DMS 273 (cell line): ENCODE measurements around the gene ARHGDIG.

Experiments used
- DNase-seq: peaks from one replicate; lab custom pipeline; 2025; ENCODE audit not compliant: unreplicated experiment; lab: John Stamatoyannopoulos, UW

The ARHGDIG gene

DNA sequence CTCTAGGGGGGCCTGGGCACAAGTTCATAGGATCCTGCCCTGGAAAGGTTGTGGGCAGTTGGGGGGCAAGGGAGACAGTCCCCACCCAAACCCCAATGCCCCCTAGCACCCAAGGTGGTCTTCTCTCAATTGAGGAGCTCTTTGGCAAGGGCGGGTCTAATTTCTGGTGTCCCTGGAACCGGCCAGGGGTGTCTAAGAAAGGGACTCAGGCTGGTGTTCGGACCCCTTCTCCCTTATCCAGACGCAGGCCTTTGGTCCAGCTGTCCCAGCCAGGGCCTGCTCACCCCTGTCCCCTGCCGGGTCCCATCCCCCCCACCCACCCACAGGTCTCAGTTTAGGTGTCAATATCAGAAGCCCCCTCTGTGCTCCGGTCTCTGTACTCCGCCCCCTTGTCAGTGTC lies 860 bp upstream of the ARHGDIG start:
- no peak for DNase-seq

DNA sequence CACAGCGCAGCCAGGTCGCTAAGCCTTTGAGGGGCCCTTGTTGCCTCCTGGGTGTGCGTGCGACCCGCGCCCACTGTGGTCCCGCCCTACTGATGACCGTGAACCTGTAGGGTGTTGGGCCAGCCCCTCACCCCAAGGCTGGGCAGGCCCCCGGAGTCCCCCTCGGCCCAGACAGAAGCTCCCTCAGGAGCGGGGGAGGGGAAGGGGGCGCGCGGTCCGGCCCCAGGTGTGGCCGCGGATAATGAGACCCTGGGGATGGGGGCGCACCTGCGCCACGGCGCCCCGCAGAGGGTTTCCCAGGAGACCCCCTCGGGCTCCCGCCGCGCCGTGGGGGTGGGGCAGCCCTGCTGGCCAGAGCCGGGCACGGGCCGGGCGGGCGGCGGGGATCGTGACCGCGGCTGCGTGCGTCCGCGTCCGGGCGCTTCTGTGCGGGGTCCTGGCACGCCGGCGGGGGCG lies 358 bp upstream of the ARHGDIG start:
- DNase-seq, result no peak

DNA sequence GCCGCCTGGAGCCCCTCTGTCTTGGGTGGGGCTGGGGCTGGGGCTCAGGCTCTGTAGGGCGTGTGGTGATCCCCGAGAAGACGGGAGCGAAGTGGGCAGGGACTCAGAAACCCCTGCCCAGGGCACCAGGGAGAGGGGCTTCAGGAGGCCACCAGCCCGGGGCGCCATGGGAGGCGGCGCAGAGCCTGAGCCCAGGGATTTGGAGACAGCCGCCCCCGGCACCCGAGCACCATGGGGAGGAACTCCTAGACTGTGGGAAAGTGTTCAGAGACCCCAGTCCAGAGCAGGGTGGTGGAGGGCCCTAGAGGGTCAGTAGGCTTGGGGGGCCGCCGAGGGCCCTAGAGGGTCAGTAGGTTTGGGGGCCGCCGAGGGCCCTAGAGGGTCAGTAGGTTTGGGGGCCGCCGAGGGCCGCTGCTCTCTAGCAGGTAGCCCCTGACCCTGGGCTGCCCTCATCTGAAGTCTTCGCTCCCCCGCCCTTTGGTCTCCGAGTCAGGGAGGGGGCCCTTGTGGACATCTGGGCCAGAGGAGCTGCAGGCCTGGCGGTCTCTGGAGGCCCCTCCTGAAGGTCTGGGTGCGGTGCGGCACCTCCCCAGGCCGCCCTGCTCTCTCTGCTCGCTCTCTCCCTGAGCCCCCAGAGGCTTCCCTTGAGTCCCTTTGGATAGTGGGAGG lies 734 bp downstream of the ARHGDIG start:
- DNase-seq, result no peak

DNA sequence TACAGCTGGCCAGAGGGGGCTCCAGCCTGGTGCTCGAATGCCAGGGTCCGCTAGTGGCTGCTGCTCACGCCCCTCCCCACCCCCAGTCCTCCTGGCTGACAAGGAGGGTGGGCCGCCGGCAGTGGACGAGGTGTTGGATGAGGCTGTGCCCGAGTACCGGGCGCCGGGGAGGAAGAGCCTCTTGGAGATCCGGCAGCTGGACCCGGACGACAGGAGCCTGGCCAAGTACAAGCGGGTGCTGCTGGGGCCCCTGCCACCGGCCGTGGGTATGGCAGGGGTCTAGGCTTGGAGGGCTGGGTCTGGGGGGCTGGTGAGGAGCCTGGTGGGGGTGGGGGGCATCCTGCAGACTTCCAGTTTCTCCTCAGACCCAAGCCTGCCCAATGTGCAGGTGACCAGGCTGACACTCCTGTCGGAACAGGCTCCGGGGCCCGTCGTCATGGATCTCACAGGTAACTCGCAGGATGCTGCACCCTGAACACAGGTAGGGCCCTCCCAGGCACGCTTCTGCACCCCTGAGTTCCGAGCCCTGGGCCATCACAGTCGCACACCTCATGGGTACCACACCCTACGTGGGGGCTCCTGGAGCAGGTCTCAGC lies 1.4 kb downstream of the ARHGDIG start:
- no peak for DNase-seq

- DNase-seq, result no peak
Observed at GRCh38 chr16:282491-282890, 2.1 kb downstream of the ARHGDIG start.

- DNase-seq, result peak; percentile 50
Observed at GRCh38 chr16:283033-283805, 2.8 kb downstream of the ARHGDIG start, which contains the start of gene PDIA2. TSS of gene PDIA2 (plus strand) at chr16:283164. CDS start at chr16:283170, 6 bp downstream.

DNA sequence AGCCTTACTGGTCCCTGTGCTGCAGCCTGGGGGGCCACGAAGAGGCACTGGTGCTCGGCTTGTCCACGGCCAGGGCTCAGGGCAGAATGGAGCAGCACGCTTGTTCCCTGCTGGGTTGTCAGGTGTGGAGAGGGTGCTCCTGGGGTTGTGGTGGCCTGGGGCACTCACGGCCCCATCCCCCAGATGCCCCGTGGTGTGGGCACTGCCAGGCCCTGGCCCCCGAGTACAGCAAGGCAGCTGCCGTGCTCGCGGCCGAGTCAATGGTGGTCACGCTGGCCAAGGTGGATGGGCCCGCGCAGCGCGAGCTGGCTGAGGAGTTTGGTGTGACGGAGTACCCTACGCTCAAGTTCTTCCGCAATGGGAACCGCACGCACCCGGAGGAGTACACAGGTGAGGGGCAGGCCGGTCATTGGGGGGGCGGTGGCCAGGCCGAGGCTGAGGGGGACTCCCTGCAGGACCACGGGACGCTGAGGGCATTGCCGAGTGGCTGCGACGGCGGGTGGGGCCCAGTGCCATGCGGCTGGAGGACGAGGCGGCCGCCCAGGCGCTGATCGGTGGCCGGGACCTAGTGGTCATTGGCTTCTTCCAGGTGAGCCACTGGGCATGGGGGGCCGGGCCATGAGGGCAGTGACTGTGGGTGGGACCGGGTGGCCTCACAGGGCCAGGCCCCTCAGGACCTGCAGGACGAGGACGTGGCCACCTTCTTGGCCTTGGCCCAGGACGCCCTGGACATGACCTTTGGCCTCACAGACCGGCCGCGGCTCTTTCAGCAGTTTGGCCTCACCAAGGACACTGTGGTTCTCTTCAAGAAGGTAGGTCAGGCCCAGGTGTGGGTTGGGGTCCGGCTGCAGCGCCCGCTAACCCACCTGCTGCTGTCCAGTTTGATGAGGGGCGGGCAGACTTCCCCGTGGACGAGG lies 4.1 kb downstream of the ARHGDIG start:
- no peak for DNase-seq

- DNase-seq, result no peak
Observed at GRCh38 chr16:285146-286055, 5.0 kb downstream of the ARHGDIG start.

- DNase-seq, result no peak
Observed at GRCh38 chr16:286491-287297, 6.3 kb downstream of the ARHGDIG start.

GRCh38 chr16:287298-287811 lies 7.0 kb downstream of the ARHGDIG start:
- DNase-seq, result peak; percentile 46

DNA sequence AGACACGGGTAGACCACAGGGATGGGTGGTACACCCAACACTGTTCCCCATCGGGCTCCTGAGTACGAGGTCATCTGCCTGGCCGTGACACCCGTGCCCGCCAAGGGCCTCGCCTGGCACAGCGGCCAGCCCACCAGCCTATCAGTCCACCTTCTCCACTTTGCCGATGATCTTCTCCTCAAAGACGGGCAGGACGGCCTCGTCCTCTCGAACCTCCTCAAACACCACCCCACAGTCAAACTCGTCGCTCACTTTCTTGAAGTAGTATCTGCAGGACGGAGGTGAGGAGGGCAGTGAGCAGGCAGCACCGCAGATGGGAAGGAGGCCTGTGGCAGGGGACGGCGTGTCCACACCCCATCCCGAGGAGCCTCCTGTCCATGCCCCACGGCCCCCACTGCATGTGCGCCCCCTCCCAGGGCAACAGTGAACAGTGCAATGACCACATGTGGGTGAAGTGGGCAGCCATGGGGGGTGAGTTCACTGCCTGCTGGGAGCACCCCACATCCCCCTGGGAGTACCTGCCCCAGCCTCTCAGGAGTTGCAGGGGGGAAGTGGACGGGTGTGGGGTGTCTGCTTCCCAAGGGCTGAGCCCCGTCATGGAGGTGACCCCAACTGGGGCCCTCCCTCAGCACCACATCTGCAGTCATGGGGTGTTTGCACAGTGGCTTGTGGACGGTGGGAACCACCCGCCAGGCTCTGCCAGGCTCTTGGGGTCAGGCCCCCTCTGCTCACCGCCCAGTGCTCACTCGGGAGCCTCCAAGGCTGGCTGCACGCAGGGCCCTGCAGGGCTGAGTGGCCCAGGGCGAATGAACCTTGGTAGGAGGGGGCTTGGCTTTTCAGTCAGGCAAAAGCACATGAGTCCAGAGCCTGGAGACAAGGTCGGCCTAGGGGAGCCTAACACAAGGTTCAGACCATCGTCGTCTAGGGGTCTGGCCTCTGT lies 7.9 kb downstream of the ARHGDIG start:
- DNase-seq, result no peak

- DNase-seq, result no peak
Observed at GRCh38 chr16:289395-289997, 9.1 kb downstream of the ARHGDIG start.

- DNase-seq, result no peak
Observed at GRCh38 chr16:290015-290680, 9.8 kb downstream of the ARHGDIG start.

DNA sequence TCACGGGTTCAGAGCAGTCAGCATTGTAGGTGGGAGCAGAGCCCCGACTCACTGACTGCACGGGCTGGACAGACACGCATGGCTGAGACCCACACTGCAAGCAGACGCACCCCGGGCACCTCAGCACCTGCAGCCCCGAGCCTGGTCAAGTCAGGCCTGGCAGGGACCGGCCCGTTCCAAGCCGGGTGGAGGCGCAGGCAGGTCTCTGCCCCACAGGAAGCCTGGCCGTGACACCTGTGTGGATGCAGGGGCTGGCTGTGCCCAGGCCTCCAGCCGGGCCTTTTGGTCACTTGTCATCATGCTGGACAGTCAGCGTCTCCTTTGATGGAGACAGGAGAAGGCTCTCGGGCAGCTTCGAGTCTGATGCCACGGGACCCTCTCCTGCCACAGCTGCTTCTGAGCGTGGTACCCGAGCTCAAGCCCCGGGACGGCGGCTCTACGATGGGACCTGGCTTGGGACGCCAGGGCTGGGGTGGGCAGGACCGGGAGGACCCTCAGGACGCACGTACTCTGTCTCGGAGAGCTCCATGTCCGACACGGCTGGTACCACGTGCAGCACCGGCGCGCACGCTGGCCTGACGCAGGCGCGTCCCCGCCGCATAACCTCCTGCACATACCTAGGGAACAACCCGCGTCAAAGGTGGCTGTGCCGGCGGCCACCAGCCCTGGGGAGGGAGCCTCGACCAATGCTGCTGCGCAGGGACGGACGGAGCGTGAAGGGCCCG lies 10.5 kb downstream of the ARHGDIG start:
- DNase-seq, result no peak

DNA sequence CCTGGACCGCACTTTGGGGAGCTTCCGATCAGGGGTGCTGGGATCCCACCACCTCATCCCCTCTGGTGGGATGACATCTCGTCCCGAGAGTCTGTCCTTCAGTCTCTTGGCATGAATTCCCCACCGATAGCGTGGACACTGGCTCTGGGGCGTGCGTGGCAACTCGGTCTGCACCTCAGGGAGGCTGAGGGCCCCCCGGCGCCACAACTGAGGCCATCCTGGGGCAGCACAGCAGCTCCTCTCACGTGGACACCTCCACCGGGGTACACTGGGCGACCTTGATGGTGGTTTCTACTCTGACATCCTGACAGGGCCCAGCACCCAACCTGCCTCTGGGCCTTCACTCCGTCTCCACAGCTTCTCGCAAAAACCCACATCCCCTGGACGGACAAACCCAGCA lies 11.1 kb downstream of the ARHGDIG start:
- DNase-seq, result no peak
